Ishikawa (cell line): ENCODE results near the gene MYO16.

ENCODE experiments used
- CEBPB ChIP-seq: IDR thresholded peaks from 2 replicates; pipeline ENCODE4 v1.6.1; 2012
- CREB1 ChIP-seq: IDR thresholded peaks from 2 replicates; pipeline ENCODE4 v1.6.1; 2012; ENCODE audit warnings: low read depth
- EGR1 ChIP-seq: IDR thresholded peaks from 2 replicates; pipeline ENCODE4 v1.6.1; 2012
- EP300 ChIP-seq: IDR thresholded peaks from 2 replicates; pipeline ENCODE4 v1.6.1; 2012; ENCODE audit warnings: borderline replicate concordance
- FOXM1 ChIP-seq: IDR thresholded peaks from 2 replicates; pipeline ENCODE4 v1.6.1; 2012; ENCODE audit warnings: low read depth, borderline replicate concordance
- NFIC ChIP-seq: IDR thresholded peaks from 2 replicates; pipeline ENCODE4 v1.6.1; 2012
- RAD21 ChIP-seq: IDR thresholded peaks from 2 replicates; pipeline ENCODE4 v1.6.1; 2012; ENCODE audit warnings: low read depth
- REST ChIP-seq: IDR thresholded peaks from 2 replicates; pipeline ENCODE4 v1.6.1; 2012; ENCODE audit warnings: low read depth, mild to moderate bottlenecking
- TAF1 ChIP-seq: IDR thresholded peaks from 2 replicates; pipeline ENCODE4 v1.6.1; 2012; ENCODE audit warnings: low read depth, mild to moderate bottlenecking
- TCF12 ChIP-seq: IDR thresholded peaks from 2 replicates; pipeline ENCODE4 v1.6.1; 2012; ENCODE audit warnings: low read depth
- TEAD4 ChIP-seq: IDR thresholded peaks from 2 replicates; pipeline ENCODE4 v1.6.1; 2012
- YY1 ChIP-seq: IDR thresholded peaks from 2 replicates; pipeline ENCODE4 v1.6.1; 2012; ENCODE audit warnings: low read depth
- ZBTB7A ChIP-seq: IDR thresholded peaks from 2 replicates; pipeline ENCODE4 v1.6.1; 2012; ENCODE audit warnings: low read depth
- TF ChIP-seq, protein P1 (sequence below): IDR thresholded peaks from 2 replicates; pipeline ENCODE4 v1.6.1; 2012
- TF ChIP-seq, protein P2 (sequence below): IDR thresholded peaks from 2 replicates; pipeline ENCODE4 v1.6.1; 2012

Gene MYO16

GRCh38 chr13:109000207-109000606 is 370.8 kb downstream of the MYO16 start:
- no peak for TF ChIP-seq TAF1
- TF ChIP-seq YY1 = no peak

DNA sequence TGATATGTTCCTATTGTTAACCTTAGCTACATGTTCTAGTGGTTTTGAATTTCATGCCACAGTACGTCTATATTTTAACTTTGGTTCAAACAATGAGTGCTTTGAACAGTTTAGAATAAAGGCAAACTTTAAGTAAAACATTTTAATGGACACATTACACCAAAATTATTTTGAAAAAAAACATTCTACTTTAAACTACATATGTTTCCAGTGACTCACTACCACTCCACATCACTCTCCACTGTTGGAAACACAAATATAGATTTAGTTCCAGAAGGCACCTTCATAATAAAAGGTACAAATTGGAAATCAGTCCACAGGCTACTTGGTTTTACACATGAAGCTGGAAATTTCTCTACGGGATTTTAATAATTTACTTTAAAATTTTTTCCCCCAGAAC is 373.5 kb downstream of the MYO16 start:
- no peak for TF ChIP-seq CEBPB
- TF ChIP-seq NFIC = no peak
- TF ChIP-seq TEAD4 = no peak
- TF ChIP-seq CREB1 = no peak
- no peak for TF ChIP-seq TCF12
- TF ChIP-seq EP300 = no peak
- TF ChIP-seq RAD21 = no peak

DNA sequence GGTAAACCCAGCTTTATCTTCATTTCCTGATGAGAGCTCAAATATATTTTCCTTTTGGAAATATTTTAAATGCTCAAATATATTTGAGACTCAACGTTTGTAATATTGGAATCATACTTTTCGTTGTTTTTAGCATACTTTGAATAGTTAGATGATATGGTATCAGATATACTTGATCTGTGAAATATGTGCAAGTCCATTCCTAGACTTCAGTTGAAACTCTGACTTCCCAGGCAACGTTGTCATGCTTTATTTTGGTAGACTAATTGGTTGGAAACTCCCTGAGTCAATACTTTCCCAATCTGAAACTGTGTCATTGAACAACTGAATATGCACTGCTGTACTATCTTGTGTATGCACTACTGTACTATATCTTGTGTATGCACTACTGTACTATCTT is 378.5 kb downstream of the MYO16 start:
- no peak for TF ChIP-seq EGR1

DNA sequence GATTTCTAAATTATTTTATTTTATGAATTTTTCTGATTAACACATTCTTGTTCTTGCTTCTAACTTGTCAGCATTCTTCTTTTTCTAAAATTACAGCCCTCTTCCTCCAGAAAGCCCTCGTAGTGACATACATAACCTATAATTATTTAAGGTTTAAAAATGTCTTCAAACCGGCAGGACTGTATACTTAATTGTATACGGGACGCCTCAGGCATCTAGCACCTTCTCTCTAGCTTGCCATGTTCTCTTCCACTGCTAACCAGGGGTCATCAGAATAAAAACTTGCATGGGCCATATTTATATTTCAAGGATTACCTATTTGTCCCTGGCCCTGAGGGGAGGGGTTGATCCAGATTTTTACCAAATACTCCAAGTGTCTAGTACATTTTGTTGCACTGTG is 380.3 kb downstream of the MYO16 start:
- TF ChIP-seq EP300 (no peak), CREB1 (no peak), TAF1 (no peak), TEAD4 (no peak), YY1 (no peak), EGR1 (no peak), CEBPB (no peak), REST (no peak), ZBTB7A (no peak), TCF12 (no peak)

- TF ChIP-seq EP300 (no peak), RAD21 (no peak), EGR1 (no peak), NFIC (no peak), CEBPB (no peak), YY1 (no peak), TAF1 (no peak), REST (no peak), FOXM1 (no peak), TCF12 (no peak), TEAD4 (no peak), ZBTB7A (no peak), CREB1 (no peak)
- TF ChIP-seq, protein P1, sequence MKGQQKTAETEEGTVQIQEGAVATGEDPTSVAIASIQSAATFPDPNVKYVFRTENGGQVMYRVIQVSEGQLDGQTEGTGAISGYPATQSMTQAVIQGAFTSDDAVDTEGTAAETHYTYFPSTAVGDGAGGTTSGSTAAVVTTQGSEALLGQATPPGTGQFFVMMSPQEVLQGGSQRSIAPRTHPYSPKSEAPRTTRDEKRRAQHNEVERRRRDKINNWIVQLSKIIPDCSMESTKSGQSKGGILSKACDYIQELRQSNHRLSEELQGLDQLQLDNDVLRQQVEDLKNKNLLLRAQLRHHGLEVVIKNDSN = no peak
- TF ChIP-seq, protein P2, sequence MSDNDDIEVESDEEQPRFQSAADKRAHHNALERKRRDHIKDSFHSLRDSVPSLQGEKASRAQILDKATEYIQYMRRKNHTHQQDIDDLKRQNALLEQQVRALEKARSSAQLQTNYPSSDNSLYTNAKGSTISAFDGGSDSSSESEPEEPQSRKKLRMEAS = no peak
Observed at GRCh38 chr13:109010912-109011311, 381.5 kb downstream of the MYO16 start.

- TF ChIP-seq NFIC (no peak), TEAD4 (no peak), TAF1 (no peak), TCF12 (no peak), YY1 (no peak)
- TF ChIP-seq, protein P1 = no peak
Observed at GRCh38 chr13:109012115-109012514, 382.7 kb downstream of the MYO16 start.

DNA sequence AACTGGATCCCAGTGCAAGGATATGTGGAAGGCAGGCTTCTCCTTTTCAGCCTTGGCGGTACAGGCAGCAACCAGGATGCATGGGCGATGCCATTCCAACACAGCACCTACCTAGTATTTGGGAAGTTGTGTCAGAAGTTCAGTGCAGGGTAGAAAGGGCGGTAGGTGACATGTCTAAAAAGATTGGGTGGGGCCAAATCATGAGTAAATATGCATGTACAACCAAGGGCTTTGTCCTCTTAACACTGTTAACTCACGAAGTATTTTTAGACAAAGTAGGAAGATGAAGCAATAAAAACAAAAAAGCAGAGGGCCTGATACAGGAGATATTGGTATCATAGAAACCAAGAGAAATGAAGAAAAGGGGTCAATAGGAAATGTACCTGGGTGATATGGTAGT is 392.1 kb downstream of the MYO16 start:
- TF ChIP-seq EP300 = no peak
- no peak for TF ChIP-seq YY1
- TF ChIP-seq, protein P2 = no peak
- no peak for TF ChIP-seq RAD21
- TF ChIP-seq TEAD4 = no peak

DNA sequence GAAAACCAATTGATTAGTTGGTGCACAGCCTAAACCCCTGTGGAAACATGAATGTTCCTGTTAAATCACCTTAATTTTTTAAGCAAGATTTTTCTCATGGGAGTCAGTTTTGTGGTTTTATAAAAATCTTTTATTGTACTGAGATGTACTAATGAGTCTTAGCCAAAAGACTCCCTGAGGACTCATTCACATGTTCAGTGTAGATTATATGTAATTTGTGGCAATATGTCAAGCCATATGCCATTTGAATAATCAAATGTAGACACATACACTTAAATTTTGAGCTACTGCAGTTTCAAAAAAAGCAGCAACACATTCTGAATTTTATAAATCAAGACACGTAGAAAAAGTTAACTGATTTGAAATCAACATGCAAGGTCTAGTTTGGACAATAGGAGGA is 395.2 kb downstream of the MYO16 start:
- TF ChIP-seq, protein P2 = no peak
- TF ChIP-seq ZBTB7A (no peak), NFIC (no peak), YY1 (no peak), FOXM1 (no peak), REST (no peak), CREB1 (no peak), EGR1 (no peak), CEBPB (no peak)
- TF ChIP-seq, protein P1 = no peak
